ENCODE results near the gene KIF5C. TPM values are rescaled to one million over a fixed set of nuclear protein-coding genes. Genes with fewer than 3 reads are reported as not detected.

The KIF5C gene
- total RNA-seq, 4 donors from 2014 or later, result 0.77 to 11.0 (median 1.9) TPM

- no peaks in the 10 kb centered on the region for H3K27me3 ChIP-seq
- no peaks in the 10 kb centered on the region for H3K9me3 ChIP-seq
- H3K4me1 ChIP-seq, result no peaks in the 10 kb centered on the region
- TF ChIP-seq, protein P1, sequence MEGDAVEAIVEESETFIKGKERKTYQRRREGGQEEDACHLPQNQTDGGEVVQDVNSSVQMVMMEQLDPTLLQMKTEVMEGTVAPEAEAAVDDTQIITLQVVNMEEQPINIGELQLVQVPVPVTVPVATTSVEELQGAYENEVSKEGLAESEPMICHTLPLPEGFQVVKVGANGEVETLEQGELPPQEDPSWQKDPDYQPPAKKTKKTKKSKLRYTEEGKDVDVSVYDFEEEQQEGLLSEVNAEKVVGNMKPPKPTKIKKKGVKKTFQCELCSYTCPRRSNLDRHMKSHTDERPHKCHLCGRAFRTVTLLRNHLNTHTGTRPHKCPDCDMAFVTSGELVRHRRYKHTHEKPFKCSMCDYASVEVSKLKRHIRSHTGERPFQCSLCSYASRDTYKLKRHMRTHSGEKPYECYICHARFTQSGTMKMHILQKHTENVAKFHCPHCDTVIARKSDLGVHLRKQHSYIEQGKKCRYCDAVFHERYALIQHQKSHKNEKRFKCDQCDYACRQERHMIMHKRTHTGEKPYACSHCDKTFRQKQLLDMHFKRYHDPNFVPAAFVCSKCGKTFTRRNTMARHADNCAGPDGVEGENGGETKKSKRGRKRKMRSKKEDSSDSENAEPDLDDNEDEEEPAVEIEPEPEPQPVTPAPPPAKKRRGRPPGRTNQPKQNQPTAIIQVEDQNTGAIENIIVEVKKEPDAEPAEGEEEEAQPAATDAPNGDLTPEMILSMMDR (IDR thresholded peaks at IDR 0.05), result no peak
- TF ChIP-seq POLR2A (IDR thresholded peaks at IDR 0.05), result no peak
- intact Hi-C loops (cut with DNase I; ENCODE audit: low total_unique reads), result no loop called here
- no peak overlapping the region for H3K27ac ChIP-seq
- no peaks in the 10 kb centered on the region for H3K36me3 ChIP-seq
- no peak for DNase-seq
- H3K4me3 ChIP-seq, result no peak overlapping the region
Measured at GRCh38 chr2:149031396-149031795, 156.4 kb downstream of the KIF5C start.

- TF ChIP-seq, protein P1 (IDR thresholded peaks at IDR 0.05), result no peak
- TF ChIP-seq POLR2A (IDR thresholded peaks at IDR 0.05), result no peak
- Histone ChIP-seq H3K4me3 (no peak overlapping the region), H3K9me3 (no peaks in the 10 kb centered on the region), H3K27me3 (no peaks in the 10 kb centered on the region), H3K27ac (no peak overlapping the region), H3K4me1 (no peaks in the 10 kb centered on the region), H3K36me3 (no peaks in the 10 kb centered on the region)
- intact Hi-C loops (cut with DNase I; ENCODE audit: low total_unique reads), result no loop called here
- no peak for DNase-seq
Measured at GRCh38 chr2:149033716-149034115, 158.7 kb downstream of the KIF5C start.

DNA sequence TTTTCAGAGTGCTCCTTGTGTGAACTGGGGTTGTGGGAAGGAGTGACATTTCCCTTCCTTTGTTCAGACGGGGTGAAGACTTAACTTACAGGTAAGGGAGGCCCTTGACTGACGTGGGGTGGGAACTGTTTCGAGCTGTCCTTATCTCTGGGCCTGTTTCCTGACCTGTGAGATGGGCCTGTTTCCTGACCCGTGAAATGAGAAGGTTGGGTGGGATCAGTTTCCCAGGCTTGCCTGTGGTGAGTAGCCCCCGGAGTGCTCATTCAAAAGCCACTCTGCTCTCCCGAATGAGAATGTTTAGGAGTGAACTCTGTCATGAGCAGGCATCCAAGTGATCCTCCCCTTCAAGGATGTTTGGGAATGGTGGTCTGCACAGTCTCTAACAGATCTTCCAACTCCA is 159.4 kb downstream of the KIF5C start:
- Histone ChIP-seq H3K27me3 (no peaks in the 10 kb centered on the region), H3K9me3 (no peaks in the 10 kb centered on the region), H3K4me1 (no peaks in the 10 kb centered on the region), H3K27ac (no peak overlapping the region), H3K4me3 (no peak overlapping the region), H3K36me3 (no peaks in the 10 kb centered on the region)
- intact Hi-C loops (cut with DNase I; ENCODE audit: low total_unique reads), result no loop called here
- no peak for DNase-seq
- TF ChIP-seq, protein P1 (IDR thresholded peaks at IDR 0.05), result no peak
- no peak for TF ChIP-seq POLR2A (IDR thresholded peaks at IDR 0.05)

DNA sequence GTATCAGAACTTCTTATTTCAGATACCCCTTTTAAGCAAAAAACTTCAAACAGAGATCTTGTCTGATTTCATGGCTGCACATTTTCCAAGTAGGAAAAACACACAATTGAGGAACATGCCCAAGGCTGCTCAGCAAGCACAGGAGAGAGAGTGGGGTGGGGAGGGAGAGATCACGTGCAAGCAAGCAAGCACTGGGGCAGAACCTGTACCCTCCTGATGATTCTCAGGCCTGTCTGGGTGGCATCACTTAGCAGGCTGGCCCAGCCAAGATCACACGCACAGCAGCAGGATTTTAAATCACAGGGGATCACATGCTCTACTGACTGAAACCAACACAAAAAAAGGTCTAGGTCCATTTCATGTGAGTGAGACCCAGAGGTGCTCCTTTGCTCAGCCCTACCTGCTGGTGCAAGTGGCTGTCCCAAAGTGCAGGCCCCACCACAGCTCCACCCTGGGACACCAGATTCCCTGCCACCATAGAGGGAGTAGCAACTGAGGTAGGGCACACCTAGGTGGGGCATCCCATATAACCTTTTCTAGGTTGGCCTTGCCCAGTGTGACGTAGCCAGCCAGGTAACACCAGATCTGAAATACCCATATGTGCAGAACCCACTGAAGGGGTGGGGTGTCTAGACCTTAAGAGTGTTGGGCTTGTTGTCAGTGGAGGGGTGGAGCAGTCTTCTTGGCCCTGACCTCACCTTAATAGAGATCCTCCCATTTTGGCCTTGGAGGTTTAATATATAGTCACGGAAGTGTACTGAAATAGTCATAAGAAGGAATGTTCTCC is 161.7 kb downstream of the KIF5C start:
- DNase-seq, result no peak
- Histone ChIP-seq H3K27me3 (no peaks in the 10 kb centered on the region), H3K27ac (no peak overlapping the region), H3K4me3 (no peak overlapping the region), H3K4me1 (no peaks in the 10 kb centered on the region), H3K9me3 (no peaks in the 10 kb centered on the region), H3K36me3 (no peaks in the 10 kb centered on the region)
- TF ChIP-seq, protein P1 (IDR thresholded peaks at IDR 0.05), result no peak
- no peak for TF ChIP-seq POLR2A (IDR thresholded peaks at IDR 0.05)
- intact Hi-C loops (cut with DNase I; ENCODE audit: low total_unique reads), result no loop called here

DNA sequence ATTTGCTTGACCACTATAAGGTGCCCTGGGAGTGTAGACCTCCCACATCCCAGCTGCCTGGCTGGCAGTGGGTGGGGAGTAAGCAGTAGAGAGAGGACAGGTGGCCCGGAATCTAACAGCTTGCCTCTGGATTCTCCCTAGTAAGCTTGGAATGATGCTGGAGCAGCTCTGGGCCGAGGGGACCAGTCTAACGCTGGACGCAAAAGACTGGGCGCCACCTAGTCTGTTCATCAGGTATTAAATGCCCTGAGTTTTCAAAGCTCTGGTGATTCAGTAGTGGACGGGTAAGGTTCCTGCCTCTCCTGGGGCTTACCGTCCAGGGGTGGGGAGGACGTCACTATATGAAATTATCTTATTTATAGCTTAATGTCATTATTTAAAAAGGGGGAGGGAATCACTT is 162.8 kb downstream of the KIF5C start:
- TF ChIP-seq POLR2A (IDR thresholded peaks at IDR 0.05), result no peak
- TF ChIP-seq, protein P1 (IDR thresholded peaks at IDR 0.05), result no peak
- Histone ChIP-seq H3K4me1 (no peaks in the 10 kb centered on the region), H3K9me3 (no peaks in the 10 kb centered on the region), H3K4me3 (no peak overlapping the region), H3K27ac (no peak overlapping the region), H3K27me3 (no peaks in the 10 kb centered on the region), H3K36me3 (no peaks in the 10 kb centered on the region)
- DNase-seq, result no peak
- intact Hi-C loops (cut with DNase I; ENCODE audit: low total_unique reads), result no loop called here
